ENCODE measurements around the gene TRIP11. TPM values are rescaled to one million over a fixed set of nuclear protein-coding genes. Genes with fewer than 3 reads are reported as not detected.

Gene TRIP11
- polyA plus RNA-seq, 3 donors: 6.1 to 15.6 (median 13.4) TPM

DNA sequence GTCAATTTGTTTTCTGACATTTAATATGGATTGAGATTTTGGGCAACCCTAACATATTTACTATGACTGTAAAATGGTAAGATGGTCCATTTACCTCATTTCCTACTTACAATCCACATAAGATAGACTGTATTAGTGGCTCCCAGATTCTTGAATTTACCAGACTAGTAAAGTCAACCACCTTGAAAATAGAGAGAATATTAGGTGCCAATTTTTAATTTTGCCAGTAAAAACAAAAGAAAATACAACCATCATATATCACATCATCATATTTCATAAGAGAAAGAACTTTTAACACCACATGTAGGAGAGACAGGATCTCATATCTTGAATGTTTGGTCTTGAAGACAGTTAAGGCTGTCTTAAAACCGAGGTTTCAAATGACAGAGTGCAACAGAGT, 84.7 kb downstream of the TRIP11 start:
- no CpG with 5 or more reads among the region's 1 CpG for WGBS (ENCODE audit: insufficient coverage)
- no peak overlapping the region for H3K9ac ChIP-seq (ENCODE audit: insufficient read depth, low read length, poor library complexity, severe bottlenecking)
- no peaks in the 10 kb centered on the region for H4K20me1 ChIP-seq (ENCODE audit: insufficient read depth, low read length)
- H2AFZ ChIP-seq (ENCODE audit: insufficient read depth, low read depth, low read length, poor library complexity, severe bottlenecking): no peak overlapping the region
- peaks cover 0 to 3% (median 3%) of the 10 kb centered on the region in 3 donors for H3K27me3 Mint-ChIP-seq (ENCODE audit: low read depth in 3 of 3)
- H3K79me2 ChIP-seq (ENCODE audit: insufficient read depth, low read length): no peaks in the 10 kb centered on the region
- no peak overlapping the region for H3K4me3 ChIP-seq (replicated peaks in 1 of 3; ENCODE audit: low read depth in 2 of 3, low read length in 3 of 3)
- no peak for DNase-seq
- H3K27ac Mint-ChIP-seq: no peak overlapping the region
- H3K9me3 ChIP-seq (replicated peaks in 1 of 2; ENCODE audit: control insufficient read depth in 1 of 2, insufficient read depth in 1 of 2, low read length in 2 of 2): no peaks in the 10 kb centered on the region
- no peak overlapping the region for H3K27ac ChIP-seq (ENCODE audit: low read depth in 1 of 2, low read length in 2 of 2)
- H3K36me3 Mint-ChIP-seq: no peaks in the 10 kb centered on the region
- H3K4me2 ChIP-seq (replicated peaks; ENCODE audit: extremely low read depth, low read length, poor library complexity, severe bottlenecking): no peak overlapping the region
- no peaks in the 10 kb centered on the region for H3K27me3 ChIP-seq (ENCODE audit: control insufficient read depth in 2 of 2, insufficient read depth in 2 of 2, low read length in 2 of 2)
- no peak for TF ChIP-seq CTCF (IDR thresholded peaks at IDR 0.05)
- H3K9me3 Mint-ChIP-seq: peaks cover 0 to 4% (median 0%) of the 10 kb centered on the region in 7 donors
- H3K4me3 Mint-ChIP-seq: no peak overlapping the region
- no peaks in the 10 kb centered on the region for H3K4me1 ChIP-seq (ENCODE audit: control insufficient read depth in 1 of 2, insufficient read depth in 2 of 2, low read length in 2 of 2)
- intact Hi-C loops (cut with micrococcal nuclease): no loop called here
- H3K36me3 ChIP-seq (replicated peaks in 1 of 2; ENCODE audit: control insufficient read depth in 1 of 2, insufficient read depth in 2 of 2, low read length in 2 of 2): no peaks in the 10 kb centered on the region
- no peaks in the 10 kb centered on the region for H3K4me1 Mint-ChIP-seq

GRCh38 chr14:91953170-91953985, 86.5 kb downstream of the TRIP11 start:
- no peaks in the 10 kb centered on the region for H3K79me2 ChIP-seq (ENCODE audit: insufficient read depth, low read length)
- no peaks in the 10 kb centered on the region for H3K27me3 ChIP-seq (ENCODE audit: control insufficient read depth in 2 of 2, insufficient read depth in 2 of 2, low read length in 2 of 2)
- no peak for DNase-seq
- no peak overlapping the region for H3K27ac ChIP-seq (ENCODE audit: low read depth in 1 of 2, low read length in 2 of 2)
- Mint-ChIP-seq H3K27ac (no peak overlapping the region), H3K9me3 (peaks cover 0 to 4% (median 0%) of the 10 kb centered on the region in 7 donors), H3K4me3 (no peak overlapping the region), H3K27me3 (ENCODE audit: low read depth in 3 of 3) (peaks cover 0 to 3% (median 3%) of the 10 kb centered on the region in 3 donors), H3K4me1 (no peaks in the 10 kb centered on the region), H3K36me3 (no peaks in the 10 kb centered on the region)
- intact Hi-C loops (cut with micrococcal nuclease): no loop called here
- H4K20me1 ChIP-seq (ENCODE audit: insufficient read depth, low read length): no peaks in the 10 kb centered on the region
- H3K9me3 ChIP-seq (replicated peaks in 1 of 2; ENCODE audit: control insufficient read depth in 1 of 2, insufficient read depth in 1 of 2, low read length in 2 of 2): no peaks in the 10 kb centered on the region
- H3K9ac ChIP-seq (ENCODE audit: insufficient read depth, low read length, poor library complexity, severe bottlenecking): no peak overlapping the region
- no peak overlapping the region for H2AFZ ChIP-seq (ENCODE audit: insufficient read depth, low read depth, low read length, poor library complexity, severe bottlenecking)
- no peaks in the 10 kb centered on the region for H3K4me1 ChIP-seq (ENCODE audit: control insufficient read depth in 1 of 2, insufficient read depth in 2 of 2, low read length in 2 of 2)
- 92% methylated on average over 6 of the region's 8 CpGs for WGBS (ENCODE audit: insufficient coverage)
- no peak overlapping the region for H3K4me2 ChIP-seq (replicated peaks; ENCODE audit: extremely low read depth, low read length, poor library complexity, severe bottlenecking)
- TF ChIP-seq CTCF (IDR thresholded peaks at IDR 0.05): no peak
- no peaks in the 10 kb centered on the region for H3K36me3 ChIP-seq (replicated peaks in 1 of 2; ENCODE audit: control insufficient read depth in 1 of 2, insufficient read depth in 2 of 2, low read length in 2 of 2)
- H3K4me3 ChIP-seq (replicated peaks in 1 of 3; ENCODE audit: low read depth in 2 of 3, low read length in 3 of 3): no peak overlapping the region
